GM12891 (cell line): ENCODE results near the gene LONRF2.

Source experiments
- PAX5 ChIP-seq: IDR thresholded peaks from 2 replicates; pipeline ENCODE4 v1.6.1; 2011; ENCODE audit warnings: low read length, moderate library complexity, mild to moderate bottlenecking; ENCODE audit not compliant: insufficient read depth, severe bottlenecking
- POLR2A ChIP-seq: IDR thresholded peaks from 2 replicates; pipeline ENCODE4 v1.6.1; 2011; ENCODE audit warnings: low read depth, low read length, control low read depth
- TAF1 ChIP-seq: IDR thresholded peaks from 2 replicates; pipeline ENCODE4 v1.6.1; 2011; ENCODE audit warnings: low read depth, low read length, control low read depth

- TF ChIP-seq POLR2A (no peak), PAX5 (no peak), TAF1 (no peak)
Measured at GRCh38 chr2:100262555-100263320, 59.6 kb downstream of the LONRF2 start.
